ENCODE data around the gene PHACTR1. TPM values are rescaled to one million over a fixed set of nuclear protein-coding genes. Genes with fewer than 3 reads are reported as not detected.

Gene PHACTR1
- total RNA-seq, 1 donor from 2014 or later = 85.9 TPM

GRCh38 chr6:13289789-13290318 is 573.3 kb downstream of the PHACTR1 start:
- H3K27ac ChIP-seq (replicated peaks) = no peak overlapping the region
- no peaks in the 10 kb centered on the region for H3K27me3 ChIP-seq (ENCODE audit: low read depth)
- H3K9me3 ChIP-seq (replicated peaks) = peaks cover 17% of the 10 kb centered on the region
- H3K4me1 ChIP-seq = no peaks in the 10 kb centered on the region
- TF ChIP-seq, protein P1, sequence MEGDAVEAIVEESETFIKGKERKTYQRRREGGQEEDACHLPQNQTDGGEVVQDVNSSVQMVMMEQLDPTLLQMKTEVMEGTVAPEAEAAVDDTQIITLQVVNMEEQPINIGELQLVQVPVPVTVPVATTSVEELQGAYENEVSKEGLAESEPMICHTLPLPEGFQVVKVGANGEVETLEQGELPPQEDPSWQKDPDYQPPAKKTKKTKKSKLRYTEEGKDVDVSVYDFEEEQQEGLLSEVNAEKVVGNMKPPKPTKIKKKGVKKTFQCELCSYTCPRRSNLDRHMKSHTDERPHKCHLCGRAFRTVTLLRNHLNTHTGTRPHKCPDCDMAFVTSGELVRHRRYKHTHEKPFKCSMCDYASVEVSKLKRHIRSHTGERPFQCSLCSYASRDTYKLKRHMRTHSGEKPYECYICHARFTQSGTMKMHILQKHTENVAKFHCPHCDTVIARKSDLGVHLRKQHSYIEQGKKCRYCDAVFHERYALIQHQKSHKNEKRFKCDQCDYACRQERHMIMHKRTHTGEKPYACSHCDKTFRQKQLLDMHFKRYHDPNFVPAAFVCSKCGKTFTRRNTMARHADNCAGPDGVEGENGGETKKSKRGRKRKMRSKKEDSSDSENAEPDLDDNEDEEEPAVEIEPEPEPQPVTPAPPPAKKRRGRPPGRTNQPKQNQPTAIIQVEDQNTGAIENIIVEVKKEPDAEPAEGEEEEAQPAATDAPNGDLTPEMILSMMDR (IDR thresholded peaks at IDR 0.05; ENCODE audit: borderline replicate concordance) = no peak
- peaks cover 88% of the 10 kb centered on the region for H3K36me3 ChIP-seq
- no peak for DNase-seq
- H3K4me3 ChIP-seq = no peak overlapping the region
- intact Hi-C loops (cut with micrococcal nuclease) = no loop called here

- Histone ChIP-seq H3K27me3 (ENCODE audit: low read depth) (no peaks in the 10 kb centered on the region), H3K9me3 (replicated peaks) (peaks cover 17% of the 10 kb centered on the region), H3K4me1 (no peaks in the 10 kb centered on the region), H3K4me3 (no peak overlapping the region), H3K36me3 (peaks cover 88% of the 10 kb centered on the region), H3K27ac (replicated peaks) (no peak overlapping the region)
- TF ChIP-seq, protein P1 (IDR thresholded peaks at IDR 0.05; ENCODE audit: borderline replicate concordance) = no peak
- intact Hi-C loops (cut with micrococcal nuclease) = no loop called here
- no peak for DNase-seq
Observed at GRCh38 chr6:13290335-13290734, 573.8 kb downstream of the PHACTR1 start.

DNA sequence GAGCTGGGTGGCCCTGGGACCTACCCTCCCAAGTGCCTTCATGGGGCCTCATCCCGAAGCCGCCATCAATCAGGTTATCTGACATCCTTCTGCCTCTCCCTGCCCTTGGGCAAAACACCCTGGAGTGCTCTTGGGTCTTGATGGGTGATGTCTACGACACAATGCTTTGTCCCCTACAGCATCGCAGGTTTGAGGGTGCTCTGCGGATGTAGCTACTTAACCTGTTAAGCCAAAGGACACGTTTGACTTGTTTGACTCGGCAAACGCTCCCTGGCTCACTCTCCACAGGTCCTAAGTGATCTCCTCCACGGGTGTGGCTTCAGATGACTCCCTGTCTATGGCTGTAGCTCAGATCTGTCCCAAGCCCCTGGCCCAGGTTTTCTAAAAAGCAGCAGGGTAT is 576.2 kb downstream of the PHACTR1 start:
- Histone ChIP-seq H3K27me3 (ENCODE audit: low read depth) (no peaks in the 10 kb centered on the region), H3K27ac (replicated peaks) (no peak overlapping the region), H3K4me1 (no peaks in the 10 kb centered on the region), H3K4me3 (no peak overlapping the region), H3K36me3 (peaks cover 74% of the 10 kb centered on the region), H3K9me3 (replicated peaks) (peaks cover 1% of the 10 kb centered on the region)
- TF ChIP-seq, protein P1 (IDR thresholded peaks at IDR 0.05; ENCODE audit: borderline replicate concordance) = no peak
- intact Hi-C loops (cut with micrococcal nuclease) = no loop called here
- no peak for DNase-seq

DNA sequence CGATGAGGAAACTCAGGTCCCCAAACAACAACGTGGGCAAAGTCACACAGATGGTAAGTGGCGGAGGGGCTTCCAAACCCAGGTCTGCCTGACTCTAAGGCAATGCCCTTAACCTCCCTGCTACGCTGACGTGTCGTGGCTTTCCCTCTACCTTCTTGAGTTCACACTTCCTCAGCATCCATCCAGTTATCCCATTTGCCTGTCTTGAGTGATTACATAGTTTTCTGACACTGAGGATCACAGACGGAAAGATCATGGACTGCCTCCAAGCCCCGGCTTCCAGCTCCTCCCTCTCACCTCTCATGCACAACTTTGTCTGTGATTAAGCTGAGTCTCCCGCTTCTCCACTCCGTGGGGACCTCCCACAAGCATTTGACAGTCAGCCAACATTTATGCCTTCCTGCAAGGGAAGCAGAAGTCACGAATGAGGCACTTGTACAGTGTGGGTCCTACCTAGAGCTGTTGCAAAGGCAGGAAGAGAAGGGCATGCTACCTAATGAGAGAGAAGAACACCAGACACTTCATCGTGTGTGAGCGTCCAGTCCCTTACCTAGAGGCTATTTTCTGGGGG is 578.0 kb downstream of the PHACTR1 start:
- Histone ChIP-seq H3K27me3 (ENCODE audit: low read depth) (no peaks in the 10 kb centered on the region), H3K36me3 (peaks cover 75% of the 10 kb centered on the region), H3K4me1 (peaks cover 15% of the 10 kb centered on the region), H3K9me3 (replicated peaks) (no peaks in the 10 kb centered on the region), H3K27ac (replicated peaks) (no peak overlapping the region), H3K4me3 (no peak overlapping the region)
- TF ChIP-seq, protein P1 (IDR thresholded peaks at IDR 0.05; ENCODE audit: borderline replicate concordance) = no peak
- DNase-seq = no peak
- intact Hi-C loops (cut with micrococcal nuclease) = no loop called here

- no peak overlapping the region for H3K4me3 ChIP-seq
- intact Hi-C loops (cut with micrococcal nuclease) = no loop called here
- TF ChIP-seq, protein P1 (IDR thresholded peaks at IDR 0.05; ENCODE audit: borderline replicate concordance) = no peak
- no peaks in the 10 kb centered on the region for H3K27me3 ChIP-seq (ENCODE audit: low read depth)
- no peaks in the 10 kb centered on the region for H3K9me3 ChIP-seq (replicated peaks)
- peaks cover 77% of the 10 kb centered on the region for H3K36me3 ChIP-seq
- H3K27ac ChIP-seq (replicated peaks) = no peak overlapping the region
- no peak for DNase-seq
- H3K4me1 ChIP-seq = peaks cover 17% of the 10 kb centered on the region
Observed at GRCh38 chr6:13295576-13295975, 579.0 kb downstream of the PHACTR1 start.

Data from left ventricle myocardium inferior (tissue), 1 donor.